H1 (cell line): Measurements from ENCODE around the gene CLEC3A. TPM values are rescaled to one million over a fixed set of nuclear protein-coding genes. Genes with fewer than 3 reads are reported as not detected.

Experiments used
- CREB1 ChIP-seq: IDR thresholded peaks from 2 replicates; pipeline ENCODE4 v1.6.1; 2012; ENCODE audit warnings: inconsistent platforms
- SAP30 ChIP-seq: fragments of 300-600 bp; sonication (generic); IDR thresholded peaks from 2 replicates; pipeline ENCODE4 v1.7.1; 2012; ENCODE audit warnings: low read length, moderate library complexity, mild to moderate bottlenecking, inconsistent platforms; ENCODE audit not compliant: insufficient read depth, insufficient replicate concordance
- YY1 ChIP-seq: IDR thresholded peaks from 2 replicates; pipeline ENCODE4 v1.6.1; 2011; ENCODE audit warnings: low read depth, mild to moderate bottlenecking, low read length
- polyA plus RNA-seq, 7 experiments: library from polyadenylated mRNA; depleted of rRNA in 3 of 7; stranded (reverse) in 5 of 7; unstranded in 2 of 7; fragments of >200 nt in 5 of 7; fragments of 200-250 nt in 2 of 7; gene quantifications; 1 replicate in 5 of 7; 2 replicates in 1 of 7; 4 replicates in 1 of 7; pipeline versions ENCODE4 v1.2.1 to v1.2.3, GENCODE V29; 2011 to 2013; ENCODE audit warnings: missing spikeins in 2 of 7, mixed read lengths in 2 of 7
- total RNA-seq: library from RNA; stranded (reverse); fragmentation: NEBNext Ultra II Directional; extraction: Animal tissue kit (Norgen Biotek cat#: 25700); gene quantifications from 2 replicates; pipeline ENCODE4 v1.2.1, GENCODE V29; 2021

The CLEC3A gene
- total and polyA plus RNA-seq, 2 of the 8 experiments (the other 6 are each of a cell fraction or from before 2014, with no cell fraction given): not detected

- TF ChIP-seq YY1: no peak
- no peak for TF ChIP-seq CREB1
- TF ChIP-seq SAP30: no peak
- TF ChIP-seq, all 59 proteins: peak for 0
Observed at GRCh38 chr16:77986011-77986740, 36.2 kb upstream of the CLEC3A start (continued).
